GM12891 (cell line): Measurements from ENCODE around the gene SPRR4.

Experiments
- DNase-seq: peaks from one replicate; pipeline ENCODE4 v3.0.0; 2011; ENCODE audit warnings: low spot score; ENCODE audit not compliant: insufficient read length
- FAIRE-seq: peaks from 2 replicates; lab custom pipeline; 2011; peaks lifted over from hg19 to GRCh38; lab: Jason Lieb, UNC
- PAX5 ChIP-seq: IDR thresholded peaks from 2 replicates; pipeline ENCODE4 v1.6.1; 2011; ENCODE audit warnings: low read length, moderate library complexity, mild to moderate bottlenecking; ENCODE audit not compliant: insufficient read depth, severe bottlenecking
- POLR2A ChIP-seq: IDR thresholded peaks from 2 replicates; pipeline ENCODE4 v1.6.1; 2011; ENCODE audit warnings: low read depth, low read length, control low read depth
- POLR2AphosphoS5 ChIP-seq: IDR thresholded peaks from 2 replicates; pipeline ENCODE4 v1.6.1; 2011; ENCODE audit warnings: low read depth, low read length, control low read depth
- POU2F2 ChIP-seq: IDR thresholded peaks from 2 replicates; pipeline ENCODE4 v1.6.1; 2011; ENCODE audit warnings: low read depth, mild to moderate bottlenecking, control low read depth, low read length, moderate library complexity
- SPI1 ChIP-seq: IDR thresholded peaks from 2 replicates; pipeline ENCODE4 v1.6.1; 2011; ENCODE audit warnings: low read depth, low read length, control low read depth
- TAF1 ChIP-seq: IDR thresholded peaks from 2 replicates; pipeline ENCODE4 v1.6.1; 2011; ENCODE audit warnings: low read depth, low read length, control low read depth

Gene SPRR4

DNA sequence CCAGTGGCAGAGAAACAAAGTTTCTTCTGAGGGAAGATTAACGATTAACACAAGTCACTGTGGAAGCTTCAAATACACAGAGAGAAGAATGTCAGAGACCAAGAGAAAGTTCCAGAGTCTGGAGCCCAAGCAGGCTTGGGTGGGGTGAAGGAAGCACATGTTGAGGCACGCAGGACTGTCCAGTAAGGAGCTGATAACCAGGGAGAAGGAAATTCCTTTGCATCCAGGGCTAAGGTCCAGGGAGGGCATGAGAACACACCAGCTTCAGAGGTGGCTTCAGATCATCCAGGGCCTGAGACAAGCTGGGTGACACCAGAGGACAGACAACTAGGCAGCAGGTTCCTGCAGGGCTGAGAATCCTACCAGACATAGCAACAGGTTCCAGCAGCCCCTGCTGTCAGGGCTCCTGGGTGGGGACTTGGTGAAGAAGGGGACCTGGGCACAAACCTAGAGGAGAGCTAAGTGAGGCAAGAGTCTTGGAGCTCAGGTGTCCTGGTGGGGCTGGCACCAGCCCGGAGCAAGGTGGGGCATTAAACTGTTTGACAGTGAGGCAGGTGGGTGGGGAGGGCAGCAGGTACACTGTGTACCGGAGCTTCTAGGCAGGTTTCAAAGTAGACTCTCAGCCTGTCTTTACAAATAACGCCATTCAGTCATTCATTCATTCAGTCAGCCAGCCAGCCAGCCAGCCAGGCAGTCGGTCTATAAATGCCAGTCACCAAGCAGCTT, 10.9 kb downstream of the SPRR4 start:
- no peak for FAIRE-seq
- TF ChIP-seq PAX5 (no peak), SPI1 (no peak), TAF1 (no peak), POU2F2 (no peak), POLR2A (no peak), POLR2AphosphoS5 (no peak)
- no peak for DNase-seq

- FAIRE-seq = no peak
- DNase-seq = no peak
- no peak for TF ChIP-seq POU2F2
- no peak for TF ChIP-seq PAX5
- no peak for TF ChIP-seq POLR2A
- no peak for TF ChIP-seq SPI1
These were observed 11.6 kb downstream of the SPRR4 start for GRCh38 chr1:152982076-152982475.

DNA sequence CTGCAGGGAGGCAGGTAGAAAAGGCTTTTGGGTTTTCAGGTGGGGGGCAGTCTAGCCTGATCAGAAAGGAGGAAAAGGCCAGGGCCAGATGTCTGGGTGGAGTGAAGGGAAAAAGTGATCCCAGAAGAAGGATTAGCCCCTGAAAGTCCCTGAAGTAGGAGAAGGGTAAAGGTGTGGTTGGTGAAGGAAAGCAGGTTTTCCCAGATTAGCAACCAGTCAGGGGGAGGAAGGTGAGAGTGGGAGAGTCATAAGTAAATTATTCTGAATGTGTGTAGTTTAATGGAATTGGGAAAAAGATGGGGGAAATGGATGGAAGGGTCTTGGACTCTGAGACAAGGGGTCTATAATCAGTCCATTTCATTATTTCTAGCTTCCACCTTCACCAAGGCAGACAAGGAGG, 12.8 kb downstream of the SPRR4 start:
- no peak for TF ChIP-seq POLR2AphosphoS5
- no peak for TF ChIP-seq TAF1
- no peak for TF ChIP-seq PAX5
- TF ChIP-seq SPI1 = no peak
- no peak for TF ChIP-seq POU2F2
- no peak for TF ChIP-seq POLR2A
- DNase-seq (no peak), FAIRE-seq (no peak)

DNA sequence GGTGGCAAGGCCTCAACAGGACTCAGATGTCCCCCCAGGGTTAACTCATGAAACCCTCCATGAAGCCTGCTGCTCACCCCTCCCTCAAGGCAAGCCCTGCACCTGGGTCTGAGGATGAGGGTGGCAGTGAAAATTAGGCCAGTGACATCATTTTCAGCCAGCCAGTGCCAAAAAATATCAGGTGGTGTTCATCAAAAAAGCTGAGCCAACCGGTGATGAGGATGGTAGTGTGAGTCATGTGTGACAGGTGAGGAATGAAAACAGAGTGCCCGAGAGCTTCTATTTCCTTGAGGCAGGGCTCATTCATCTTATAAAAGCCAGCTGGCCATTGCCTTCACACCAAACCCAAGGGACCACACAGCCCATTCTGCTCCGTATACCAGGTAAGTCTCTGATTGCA, 13.3 kb downstream of the SPRR4 start, which contains the start of gene SPRR1A:
SPRR1A (plus strand) TSS at position 339 of the 400 bp plus-strand sequence. CDS start 1,150 bp downstream, outside the sequence.
- DNase-seq (no peak), FAIRE-seq (no peak)
- TF ChIP-seq POU2F2 (no peak), SPI1 (no peak), POLR2A (no peak), PAX5 (no peak), POLR2AphosphoS5 (no peak), TAF1 (no peak)

- TF ChIP-seq POLR2AphosphoS5 (no peak), PAX5 (no peak), POU2F2 (no peak), POLR2A (no peak), SPI1 (no peak), TAF1 (no peak)
- DNase-seq (no peak), FAIRE-seq (no peak)
These were observed 16.1 kb downstream of the SPRR4 start for GRCh38 chr1:152986578-152986977.

GRCh38 chr1:152993186-152993585, 22.7 kb downstream of the SPRR4 start:
- DNase-seq = no peak
- TF ChIP-seq SPI1 = no peak
- no peak for TF ChIP-seq POLR2A
- TF ChIP-seq POU2F2 = no peak
- no peak for TF ChIP-seq POLR2AphosphoS5
- no peak for TF ChIP-seq PAX5
- TF ChIP-seq TAF1 = no peak
- FAIRE-seq = no peak

DNA sequence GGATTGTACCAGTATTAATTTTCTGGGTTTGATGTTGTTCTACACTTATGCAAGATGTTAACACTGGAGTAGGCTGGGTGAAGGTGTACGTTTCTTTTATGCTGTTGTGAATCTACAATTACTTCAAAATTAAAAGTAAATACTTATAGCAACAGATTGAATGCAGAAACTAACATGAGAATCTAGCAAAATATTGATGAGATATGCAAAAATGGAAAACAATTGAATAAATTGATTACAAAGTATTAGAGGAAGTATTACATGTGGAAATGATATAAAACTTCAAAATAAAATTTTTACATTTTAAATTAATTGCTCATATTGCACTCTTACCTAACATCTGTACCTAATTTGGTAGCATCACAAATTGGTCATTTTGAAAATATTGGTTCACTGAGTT, 25.4 kb downstream of the SPRR4 start:
- DNase-seq (no peak), FAIRE-seq (no peak)
- TF ChIP-seq SPI1 (no peak), TAF1 (no peak), PAX5 (no peak), POU2F2 (no peak), POLR2A (no peak)

GRCh38 chr1:152996633-152997400, 26.4 kb downstream of the SPRR4 start:
- FAIRE-seq (no peak), DNase-seq (no peak)
- TF ChIP-seq TAF1 (no peak), POLR2AphosphoS5 (no peak), POLR2A (no peak), SPI1 (no peak), POU2F2 (no peak), PAX5 (no peak)

- FAIRE-seq = no peak
- DNase-seq = no peak
- TF ChIP-seq PAX5 (no peak), POLR2A (no peak), POU2F2 (no peak), POLR2AphosphoS5 (no peak), TAF1 (no peak), SPI1 (no peak)
These were observed 27.5 kb downstream of the SPRR4 start for GRCh38 chr1:152997901-152998300.
